AG09309 (cell line): ENCODE measurements around the gene SFTA2.

Source experiments
- DNase-seq: peaks from one replicate; pipeline ENCODE4 v3.0.0-alpha.2; 2010; ENCODE audit warnings: low read depth
- H3K4me3 ChIP-seq: 2 replicates; pipeline ENCODE4 v1.5.1; 2011; ENCODE audit warnings: mild to moderate bottlenecking, low read depth, low read length, moderate library complexity; ENCODE audit not compliant: control insufficient read depth
- TF ChIP-seq, protein P1 (sequence below): IDR thresholded peaks from 2 replicates; pipeline ENCODE4 v1.5.1; 2011; ENCODE audit warnings: mild to moderate bottlenecking, low read depth, low read length, inconsistent platforms; ENCODE audit not compliant: insufficient read depth, control insufficient read depth; ENCODE audit errors: missing control alignments

The SFTA2 gene

DNA sequence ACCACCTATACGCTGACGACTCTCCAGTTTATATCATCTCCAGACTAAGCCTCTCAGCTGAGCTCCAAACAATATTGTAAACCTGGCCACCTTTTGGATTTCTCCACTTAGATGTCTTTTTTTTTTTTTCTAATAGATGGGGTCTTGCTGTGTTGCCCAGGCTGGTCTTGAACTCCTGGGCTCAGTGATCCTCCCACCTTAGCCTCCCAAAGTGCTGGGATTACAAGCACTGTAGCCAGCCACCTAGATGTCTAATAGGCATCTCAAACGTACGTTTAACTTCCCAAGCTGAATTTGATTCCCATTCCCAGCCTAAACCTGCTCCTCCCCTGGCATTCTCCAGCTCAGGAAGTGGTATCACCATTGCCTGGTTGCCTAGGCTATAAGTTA lies 42.5 kb downstream of the SFTA2 start:
- no peak for DNase-seq
- H3K4me3 ChIP-seq = no peak overlapping the region
- TF ChIP-seq, protein P1, sequence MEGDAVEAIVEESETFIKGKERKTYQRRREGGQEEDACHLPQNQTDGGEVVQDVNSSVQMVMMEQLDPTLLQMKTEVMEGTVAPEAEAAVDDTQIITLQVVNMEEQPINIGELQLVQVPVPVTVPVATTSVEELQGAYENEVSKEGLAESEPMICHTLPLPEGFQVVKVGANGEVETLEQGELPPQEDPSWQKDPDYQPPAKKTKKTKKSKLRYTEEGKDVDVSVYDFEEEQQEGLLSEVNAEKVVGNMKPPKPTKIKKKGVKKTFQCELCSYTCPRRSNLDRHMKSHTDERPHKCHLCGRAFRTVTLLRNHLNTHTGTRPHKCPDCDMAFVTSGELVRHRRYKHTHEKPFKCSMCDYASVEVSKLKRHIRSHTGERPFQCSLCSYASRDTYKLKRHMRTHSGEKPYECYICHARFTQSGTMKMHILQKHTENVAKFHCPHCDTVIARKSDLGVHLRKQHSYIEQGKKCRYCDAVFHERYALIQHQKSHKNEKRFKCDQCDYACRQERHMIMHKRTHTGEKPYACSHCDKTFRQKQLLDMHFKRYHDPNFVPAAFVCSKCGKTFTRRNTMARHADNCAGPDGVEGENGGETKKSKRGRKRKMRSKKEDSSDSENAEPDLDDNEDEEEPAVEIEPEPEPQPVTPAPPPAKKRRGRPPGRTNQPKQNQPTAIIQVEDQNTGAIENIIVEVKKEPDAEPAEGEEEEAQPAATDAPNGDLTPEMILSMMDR = no peak

DNA sequence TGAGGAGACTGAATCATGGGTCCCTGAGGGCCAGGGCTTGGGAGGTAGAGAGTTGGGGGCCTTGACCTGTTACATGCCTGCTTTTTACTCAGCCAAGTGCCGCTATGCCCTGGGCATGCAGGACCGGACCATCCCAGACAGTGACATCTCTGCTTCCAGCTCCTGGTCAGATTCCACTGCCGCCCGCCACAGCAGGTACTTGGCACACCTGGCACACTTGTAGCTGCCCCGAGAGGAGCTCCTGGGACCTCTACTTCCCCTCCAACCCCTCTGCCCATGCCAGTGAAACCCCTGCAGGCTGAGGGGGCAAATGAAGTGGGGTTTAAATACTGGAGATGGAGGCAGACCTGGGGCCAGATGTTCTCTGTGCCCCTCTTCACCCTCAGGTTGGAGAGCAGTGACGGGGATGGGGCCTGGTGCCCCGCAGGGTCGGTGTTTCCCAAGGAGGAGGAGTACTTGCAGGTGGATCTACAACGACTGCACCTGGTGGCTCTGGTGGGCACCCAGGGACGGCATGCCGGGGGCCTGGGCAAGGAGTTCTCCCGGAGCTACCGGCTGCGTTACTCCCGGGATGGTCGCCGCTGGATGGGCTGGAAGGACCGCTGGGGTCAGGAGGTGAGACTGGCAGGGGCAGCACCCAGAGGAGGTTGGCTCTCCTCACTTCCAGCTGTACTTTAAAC lies 43.0 kb downstream of the SFTA2 start:
- TF ChIP-seq, protein P1 = no peak
- DNase-seq = no peak
- no peak overlapping the region for H3K4me3 ChIP-seq

DNA sequence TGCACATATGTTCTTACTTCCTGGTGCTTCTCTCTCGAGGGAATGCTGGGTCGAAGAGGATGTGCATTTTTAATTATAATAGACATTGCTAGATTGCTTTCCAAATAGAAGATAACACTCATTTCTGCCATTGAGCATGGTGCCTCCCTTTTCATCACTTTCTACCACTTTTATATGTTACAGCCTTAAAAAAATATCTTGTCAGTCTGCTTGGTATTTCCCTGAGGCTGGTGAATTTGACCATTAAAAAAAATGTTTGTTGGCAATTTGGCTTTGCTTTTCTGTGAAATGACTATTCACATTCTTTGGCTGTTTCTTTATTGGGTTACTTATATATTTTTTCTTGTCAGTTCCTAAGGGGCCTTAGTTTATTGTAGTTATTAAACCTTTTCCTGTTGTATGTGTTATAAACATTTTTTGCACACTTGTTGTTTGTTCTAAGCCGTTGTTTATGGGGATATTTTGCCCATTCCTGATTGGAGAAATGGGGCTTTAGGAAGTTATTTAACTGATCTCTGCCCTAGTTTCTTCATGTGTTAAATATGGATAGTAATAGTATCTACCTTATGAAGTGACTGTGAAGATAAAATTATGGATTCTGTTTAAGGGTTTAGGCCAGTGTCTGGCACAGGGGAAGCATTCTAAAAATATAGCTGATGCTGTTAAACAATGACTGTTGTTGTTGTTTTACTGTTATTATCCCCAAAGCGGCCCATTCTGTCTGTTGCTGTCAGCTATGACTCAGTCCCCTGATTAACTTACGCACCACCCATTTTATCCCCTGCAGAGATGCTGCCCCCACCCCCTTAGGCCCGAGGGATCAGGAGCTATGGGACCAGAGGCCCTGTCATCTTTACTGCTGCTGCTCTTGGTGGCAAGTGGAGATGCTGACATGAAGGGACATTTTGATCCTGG lies 43.8 kb downstream of the SFTA2 start:
- TF ChIP-seq, protein P1 = no peak
- no peak overlapping the region for H3K4me3 ChIP-seq
- DNase-seq = no peak

DNA sequence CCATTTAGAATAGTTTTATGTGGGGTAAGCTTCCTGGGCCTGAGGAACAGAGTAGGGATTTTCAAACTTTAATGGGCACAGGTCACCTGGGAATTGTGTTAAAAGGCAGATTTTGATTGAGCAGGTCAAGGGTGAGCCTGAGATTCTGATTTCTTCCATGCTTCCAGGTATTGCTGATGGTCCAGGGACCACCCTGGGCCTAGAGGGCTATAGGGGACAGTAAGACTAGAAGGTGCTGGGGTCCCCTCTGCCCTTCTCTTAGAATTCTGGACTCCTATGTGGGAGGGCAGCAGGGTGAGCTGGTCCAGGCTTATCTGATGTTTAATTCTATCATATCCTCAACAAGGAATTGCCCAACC lies 45.1 kb downstream of the SFTA2 start:
- DNase-seq = no peak
- TF ChIP-seq, protein P1 = no peak
- H3K4me3 ChIP-seq = no peak overlapping the region

DNA sequence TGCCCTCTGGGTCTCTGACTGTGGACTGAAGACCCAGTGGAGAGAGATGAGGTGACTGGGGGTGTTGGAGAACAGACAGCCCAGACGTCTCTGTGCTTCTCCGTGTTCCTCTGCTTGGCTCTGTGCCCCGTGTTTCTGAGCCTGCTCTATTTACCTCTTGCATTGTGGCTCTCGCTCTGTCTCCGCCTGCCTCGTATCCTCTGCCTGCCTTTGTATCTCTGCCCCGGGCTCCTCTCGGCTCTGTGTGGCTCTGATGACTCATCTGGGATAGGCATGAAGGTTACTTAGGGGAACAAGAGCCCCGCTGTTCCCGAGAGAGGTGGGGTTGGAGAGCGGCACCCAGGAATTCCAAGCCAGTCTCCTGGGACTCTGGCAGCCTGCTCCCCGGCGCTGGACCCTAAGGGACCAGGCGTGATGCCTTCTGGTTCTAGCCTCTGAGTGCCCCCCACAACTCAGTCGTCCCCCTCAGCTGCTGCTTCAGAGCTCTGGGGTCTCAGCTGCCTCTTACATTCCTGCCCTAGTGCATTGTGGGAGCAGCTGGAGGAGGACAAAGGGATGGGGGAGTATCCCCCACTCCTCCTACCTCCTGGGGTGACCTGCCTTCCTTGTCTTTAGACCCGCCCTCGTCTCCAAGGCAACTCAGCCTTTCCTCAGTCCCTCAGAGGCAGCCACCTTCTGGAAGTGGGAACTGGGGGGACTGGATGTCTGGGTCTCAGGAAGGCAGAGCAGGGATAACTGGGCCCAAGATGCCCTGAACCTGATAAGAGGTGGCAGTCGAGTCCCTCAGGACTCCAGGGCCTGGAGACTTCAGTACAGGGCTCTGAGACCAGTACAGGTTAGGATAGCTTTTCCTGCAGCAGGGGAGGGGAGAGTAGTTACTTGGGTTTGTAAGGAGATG lies 45.7 kb downstream of the SFTA2 start:
- peak overlapping the region; percentile 70 for H3K4me3 ChIP-seq
- DNase-seq = no peak
- TF ChIP-seq, protein P1 = no peak

DNA sequence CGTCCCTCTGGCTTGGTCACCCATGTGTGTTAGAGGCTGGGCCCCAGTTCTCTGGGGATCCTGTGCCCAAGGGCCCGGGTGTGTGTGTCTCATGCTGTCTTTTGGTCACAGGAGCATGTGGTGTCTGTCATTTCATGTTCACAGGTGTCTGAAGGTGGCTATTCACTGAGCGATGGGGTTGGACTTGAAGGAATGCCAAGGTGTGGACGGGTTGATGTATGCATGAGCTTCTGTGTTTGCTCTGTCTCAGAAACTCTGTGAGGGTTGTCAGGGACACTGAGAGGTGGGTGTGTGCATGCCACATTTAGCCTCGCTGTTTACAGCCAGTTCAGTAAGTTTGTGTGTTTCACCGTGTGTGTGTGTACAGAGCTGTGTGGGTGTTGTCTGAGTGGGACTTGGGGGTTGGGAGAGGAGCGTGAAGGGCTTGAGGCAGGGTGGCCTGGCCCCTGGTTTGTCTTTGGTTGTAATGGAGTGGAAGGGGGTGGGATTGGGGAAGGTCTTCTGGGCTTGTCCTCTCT lies 46.4 kb downstream of the SFTA2 start:
- H3K4me3 ChIP-seq = peak overlapping the region; percentile 70
- TF ChIP-seq, protein P1 = no peak
- no peak for DNase-seq
